Ectodermal cell (in vitro differentiated cells): Measurements from ENCODE around the gene FBXO42. TPM values are rescaled to one million over a fixed set of nuclear protein-coding genes. Genes with fewer than 3 reads are reported as not detected.

ENCODE experiments used
- H3K27ac ChIP-seq: 2 replicates; pipeline ENCODE4 v1.7.0; 2013; ENCODE audit warnings: mild to moderate bottlenecking, low read depth, low read length; ENCODE audit not compliant: insufficient read depth, poor library complexity, severe bottlenecking
- H3K27me3 ChIP-seq: 2 replicates; pipeline ENCODE4 v1.7.0; 2013; ENCODE audit warnings: mild to moderate bottlenecking, low read length; ENCODE audit not compliant: insufficient read depth, control insufficient read depth, poor library complexity, severe bottlenecking
- H3K36me3 ChIP-seq: one replicate; pipeline ENCODE4 v1.7.0; 2013; ENCODE audit warnings: low read length; ENCODE audit not compliant: control insufficient read depth, insufficient read depth
- H3K4me1 ChIP-seq: one replicate; pipeline ENCODE4 v1.7.0; 2013; ENCODE audit warnings: low read length; ENCODE audit not compliant: control insufficient read depth, insufficient read depth
- H3K4me3 ChIP-seq: 2 replicates; pipeline ENCODE4 v1.7.0; 2013; ENCODE audit warnings: low read depth, low read length, control low read depth; ENCODE audit not compliant: insufficient read depth
- H3K9me3 ChIP-seq: 2 replicates; pipeline ENCODE4 v1.7.0; 2013; ENCODE audit warnings: mild to moderate bottlenecking, low read length, moderate library complexity; ENCODE audit not compliant: control insufficient read depth
- WGBS, 2 experiments: methylation state at CpG; one replicate each; pipeline ENCODE4 v1.1.7; 2013; ENCODE audit warnings: missing lambda C conversion rate in 2 of 2; 5-methylcytosine and 5-hydroxymethylcytosine counted together
- polyA plus RNA-seq, 4 experiments: library from polyadenylated mRNA; stranded (reverse); fragments of 50-300 nt; gene quantifications; one replicate each; pipeline ENCODE4 v1.2.3, GENCODE V29; 2013

The FBXO42 gene
- polyA plus RNA-seq (2013, experiment 1 of 4) = 15.8 TPM
- polyA plus RNA-seq (2013, experiment 2 of 4) = 24.0 TPM
- 16.4 TPM for polyA plus RNA-seq (2013, experiment 3 of 4)
- polyA plus RNA-seq (2013, experiment 4 of 4) = 17.9 TPM

- Histone ChIP-seq H3K9me3 (no peaks in the 10 kb centered on the region), H3K4me1 (peaks cover 6% of the 10 kb centered on the region), H3K27ac (peak within 1 kb of the TSS; percentile 53), H3K36me3 (no peaks in the 10 kb centered on the region), H3K4me3 (peak within 1 kb of the TSS; percentile 83), H3K27me3 (no peaks in the 10 kb centered on the region)
- 1% methylated on average over 81 of the region's 81 CpGs for WGBS, 2 experiments
These were observed at the start of gene FBXO42 for GRCh38 chr1:16351994-16352841. Gene FBXO42 (minus strand): TSS chr1:16352480. CDS start chr1:16315418, 37,062 bp downstream.

- no peaks in the 10 kb centered on the region for H3K9me3 ChIP-seq
- peaks cover 18% of the 10 kb centered on the region for H3K36me3 ChIP-seq
- H3K4me1 ChIP-seq = no peaks in the 10 kb centered on the region
- H3K4me3 ChIP-seq = no peak overlapping the region
- H3K27me3 ChIP-seq = no peaks in the 10 kb centered on the region
- no peak overlapping the region for H3K27ac ChIP-seq
- WGBS, 2 experiments = 93 to 96% methylated on average over 5 of the region's 5 CpGs
These were observed 46.2 kb upstream of the FBXO42 start for GRCh38 chr1:16398371-16398953.

DNA sequence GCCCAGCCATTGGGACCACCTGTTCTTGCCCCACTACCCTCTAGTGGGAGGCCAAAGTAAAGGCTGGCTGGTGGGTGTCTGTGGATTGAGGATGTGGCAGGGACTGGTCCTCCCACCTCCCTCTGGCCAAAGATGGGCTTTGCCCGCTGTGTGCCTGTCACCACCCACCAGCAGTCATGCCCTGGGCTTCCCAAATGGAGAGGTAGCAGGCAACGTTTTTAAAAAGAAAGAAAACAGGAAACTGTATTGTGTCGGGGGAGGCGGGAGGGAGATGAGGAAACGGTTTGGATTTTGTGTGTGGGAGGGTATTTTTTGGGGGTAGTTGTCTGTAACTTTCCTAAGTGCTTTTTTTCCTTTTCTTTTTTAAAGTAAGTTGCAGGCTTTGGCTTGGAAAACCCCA lies 44.8 kb upstream of the FBXO42 start:
- H3K4me3 ChIP-seq = no peak overlapping the region
- H3K36me3 ChIP-seq = peaks cover 18% of the 10 kb centered on the region
- no peak overlapping the region for H3K27ac ChIP-seq
- peaks cover 10% of the 10 kb centered on the region for H3K4me1 ChIP-seq
- no peaks in the 10 kb centered on the region for H3K27me3 ChIP-seq
- WGBS, 2 experiments = 92% methylated on average over 5 of the region's 5 CpGs
- no peaks in the 10 kb centered on the region for H3K9me3 ChIP-seq

- 95 to 96% methylated on average over 7 of the region's 7 CpGs for WGBS, 2 experiments
- Histone ChIP-seq H3K27ac (no peak overlapping the region), H3K4me3 (no peak overlapping the region), H3K36me3 (peaks cover 18% of the 10 kb centered on the region), H3K4me1 (peaks cover 14% of the 10 kb centered on the region), H3K9me3 (no peaks in the 10 kb centered on the region), H3K27me3 (no peaks in the 10 kb centered on the region)
These were observed 44.3 kb upstream of the FBXO42 start for GRCh38 chr1:16396591-16396990.

- H3K9me3 ChIP-seq = no peaks in the 10 kb centered on the region
- no peaks in the 10 kb centered on the region for H3K27me3 ChIP-seq
- WGBS, 2 experiments = 94 to 96% methylated on average over 13 of the region's 13 CpGs
- H3K4me1 ChIP-seq = peaks cover 14% of the 10 kb centered on the region
- H3K4me3 ChIP-seq = no peak overlapping the region
- peaks cover 18% of the 10 kb centered on the region for H3K36me3 ChIP-seq
- H3K27ac ChIP-seq = no peak overlapping the region
These were observed 42.7 kb upstream of the FBXO42 start for GRCh38 chr1:16394977-16395376.

GRCh38 chr1:16393570-16394521 lies 41.6 kb upstream of the FBXO42 start:
- Histone ChIP-seq H3K4me3 (no peak overlapping the region), H3K36me3 (peaks cover 18% of the 10 kb centered on the region), H3K27ac (no peak overlapping the region), H3K4me1 (peaks cover 14% of the 10 kb centered on the region), H3K9me3 (no peaks in the 10 kb centered on the region), H3K27me3 (no peaks in the 10 kb centered on the region)
- WGBS, 2 experiments = 92 to 93% methylated on average over 10 of the region's 10 CpGs

- WGBS, 2 experiments = 83 to 84% methylated on average over 21 of the region's 21 CpGs
- no peaks in the 10 kb centered on the region for H3K27me3 ChIP-seq
- peaks cover 14% of the 10 kb centered on the region for H3K4me1 ChIP-seq
- H3K4me3 ChIP-seq = no peak overlapping the region
- no peak overlapping the region for H3K27ac ChIP-seq
- H3K36me3 ChIP-seq = peaks cover 18% of the 10 kb centered on the region
- no peaks in the 10 kb centered on the region for H3K9me3 ChIP-seq
These were observed 40.7 kb upstream of the FBXO42 start for GRCh38 chr1:16392740-16393569.

GRCh38 chr1:16391411-16391810 lies 39.1 kb upstream of the FBXO42 start:
- Histone ChIP-seq H3K27me3 (no peaks in the 10 kb centered on the region), H3K9me3 (no peaks in the 10 kb centered on the region), H3K36me3 (peaks cover 9% of the 10 kb centered on the region), H3K4me3 (no peak overlapping the region), H3K4me1 (peaks cover 14% of the 10 kb centered on the region), H3K27ac (no peak overlapping the region)
- WGBS, 2 experiments = 82 to 88% methylated on average over 3 of the region's 3 CpGs
